HG03354 (cell line): ENCODE data around the gene TMEM245.
"Not testable (repeated sequence)": the region's sequence is repeated elsewhere in the genome, so short reads cannot be mapped to it uniquely, and the experiment has no call there.

Experiments used
- ATAC-seq: cut with Tn5 transposase; IDR thresholded peaks from one replicate; pipeline ENCODE4 v1.9.1; 2021; ENCODE audit warnings: mild to moderate bottlenecking; ENCODE audit not compliant: unreplicated experiment, poor library complexity, severe bottlenecking

Gene TMEM245

DNA sequence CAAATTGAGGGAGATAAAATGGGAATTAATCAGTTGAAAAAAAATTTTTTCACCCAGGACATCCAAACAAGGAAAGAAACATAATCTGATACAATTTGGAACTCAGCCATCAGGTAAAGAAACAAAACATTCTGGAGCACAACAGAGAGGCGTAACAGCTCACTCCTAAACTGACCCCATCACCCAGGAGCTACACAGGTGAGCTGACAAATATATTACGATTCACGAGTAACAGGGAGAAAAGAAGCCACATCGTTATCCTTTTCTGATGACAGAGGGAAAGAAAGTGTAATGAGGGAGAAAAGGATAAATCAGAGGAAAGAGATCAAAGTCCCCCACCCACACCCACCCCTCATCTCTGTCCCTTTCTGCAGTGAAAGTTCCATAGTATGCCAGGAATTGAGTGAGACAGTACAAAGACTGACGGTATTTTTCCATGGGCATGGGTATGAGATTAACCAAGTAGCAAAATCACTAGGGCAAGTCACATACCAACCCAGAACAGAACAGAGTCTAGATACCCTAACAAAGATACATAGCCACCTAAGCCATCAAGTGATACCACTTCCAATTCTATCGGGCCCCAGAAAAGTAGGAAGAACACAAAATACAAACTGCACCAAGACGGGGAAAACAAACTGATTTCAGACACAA is 45.4 kb downstream of the TMEM245 start:
- ATAC-seq = no peak

DNA sequence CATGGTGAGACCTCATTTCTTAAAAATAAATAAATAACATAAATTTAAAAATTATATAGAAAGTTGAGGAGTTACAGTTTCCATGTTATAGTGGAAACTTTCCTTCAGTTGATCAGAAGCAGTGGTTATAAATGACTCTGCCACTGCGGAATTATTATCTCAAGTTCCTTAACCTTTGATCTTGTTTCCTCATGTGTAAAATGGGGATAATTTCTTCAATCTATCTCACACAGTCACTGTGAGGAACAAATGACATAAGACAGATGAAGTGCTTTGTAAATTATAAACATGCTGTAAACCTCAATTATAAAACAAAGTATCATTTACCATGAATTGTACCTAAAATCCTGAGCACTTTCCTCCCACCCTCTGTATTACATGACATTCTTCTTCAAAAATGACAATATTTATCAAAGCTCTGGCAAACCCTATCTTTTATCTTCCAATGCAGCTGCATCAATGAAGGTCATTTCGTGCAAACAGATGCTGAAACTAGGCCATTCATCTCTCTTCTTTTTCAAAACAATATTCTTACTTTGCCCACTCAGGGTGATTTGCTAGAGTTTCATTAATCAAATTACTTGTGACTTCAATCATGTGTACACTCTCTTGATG is 46.8 kb downstream of the TMEM245 start:
- no peak for ATAC-seq

DNA sequence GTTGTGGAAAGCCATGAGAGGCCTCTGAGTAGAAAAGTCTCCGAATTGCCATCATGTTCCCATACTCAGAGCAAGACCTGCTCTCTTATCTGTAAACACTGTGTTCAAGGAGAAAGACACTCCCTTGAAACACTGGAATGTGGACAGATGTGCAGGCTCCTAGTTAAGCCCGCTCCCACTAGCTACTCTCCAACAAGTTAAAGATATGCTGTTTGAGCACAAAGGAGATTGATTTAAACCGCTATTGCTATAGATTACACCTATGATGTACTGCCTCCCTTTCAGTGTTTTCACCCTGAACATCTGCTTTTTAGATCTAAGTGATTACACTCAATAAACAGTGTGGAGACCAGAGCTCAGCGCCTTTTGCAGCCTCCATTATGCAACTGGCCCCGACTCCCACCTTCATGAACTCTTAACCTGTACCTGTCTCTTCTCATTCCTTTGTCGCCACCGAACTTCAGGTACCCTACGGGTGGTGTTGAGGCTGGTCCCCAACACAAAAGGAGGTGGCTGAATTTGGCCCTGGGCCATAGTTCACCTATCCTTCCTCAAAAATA is 47.5 kb downstream of the TMEM245 start:
- no peak for ATAC-seq

DNA sequence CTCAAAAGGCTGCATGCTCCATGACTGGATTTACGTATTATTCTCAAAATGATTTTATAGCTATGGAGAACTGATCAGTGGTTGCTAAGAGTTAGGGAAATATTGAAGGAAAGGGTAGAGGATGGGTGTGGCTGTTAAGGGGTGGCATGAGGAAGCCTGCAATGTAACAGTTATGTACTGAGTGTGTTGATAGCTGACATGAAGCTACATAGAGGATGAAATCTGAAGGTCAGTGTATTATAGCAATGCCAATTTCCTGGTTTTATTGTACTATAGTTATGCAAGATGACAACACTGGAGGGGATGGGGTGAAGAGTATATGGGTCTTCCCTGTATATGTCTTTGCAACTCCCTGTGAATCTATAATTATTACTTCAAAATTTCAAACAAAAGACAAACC is 51.0 kb downstream of the TMEM245 start:
- no peak for ATAC-seq

DNA sequence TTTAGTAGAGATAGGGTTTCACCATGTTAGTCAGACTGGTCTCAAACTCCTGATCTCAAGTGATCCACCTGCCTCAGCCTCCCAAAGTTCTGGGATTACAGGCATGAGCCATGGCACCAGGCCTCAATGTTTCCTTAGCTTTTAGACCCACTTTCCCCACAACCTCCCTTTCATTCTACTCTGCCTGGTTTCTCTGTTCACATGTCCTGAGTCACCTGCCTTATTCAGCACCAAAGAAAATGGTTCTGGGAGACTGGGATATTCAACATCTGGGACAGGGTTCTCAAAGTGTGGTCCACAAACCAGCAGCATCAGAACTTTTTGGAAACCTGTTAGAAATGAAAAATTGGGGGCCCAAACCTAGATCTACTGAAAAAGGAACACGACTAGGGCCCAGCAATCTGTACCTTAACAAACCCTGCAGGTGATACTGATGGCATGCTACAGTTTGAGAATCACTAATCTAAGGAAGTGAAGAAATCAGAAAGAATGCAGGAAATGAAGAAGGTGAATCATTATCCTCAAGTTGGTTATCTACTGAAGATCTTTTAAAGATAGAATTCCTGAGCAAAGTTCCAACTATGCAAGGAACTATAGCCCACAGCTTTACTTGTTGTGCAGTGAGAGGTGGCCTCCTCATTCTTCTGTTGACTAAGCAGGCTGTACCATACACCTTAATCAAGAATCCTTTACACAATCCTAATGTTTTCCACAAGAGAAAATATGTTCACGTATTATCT is 54.6 kb downstream of the TMEM245 start:
- ATAC-seq = no peak

DNA sequence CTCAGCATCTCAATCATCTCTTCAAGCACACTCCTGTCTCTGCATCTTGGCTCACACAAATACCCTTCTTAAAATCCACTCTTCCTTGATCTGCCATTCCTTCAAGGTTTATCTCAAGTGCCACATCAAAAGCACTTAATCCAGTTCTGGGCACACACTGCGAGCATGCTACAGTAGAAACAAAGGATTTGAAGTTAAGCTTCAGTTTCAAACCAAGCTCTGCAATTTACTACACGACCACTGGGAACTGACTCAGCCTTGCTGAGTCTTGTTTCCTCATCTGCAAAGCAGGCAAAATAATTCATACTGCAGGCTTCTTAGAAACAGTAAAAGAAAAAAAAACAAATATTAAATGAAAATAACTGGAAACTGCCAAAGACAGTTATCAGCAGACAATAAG is 56.0 kb downstream of the TMEM245 start:
- ATAC-seq = no peak

DNA sequence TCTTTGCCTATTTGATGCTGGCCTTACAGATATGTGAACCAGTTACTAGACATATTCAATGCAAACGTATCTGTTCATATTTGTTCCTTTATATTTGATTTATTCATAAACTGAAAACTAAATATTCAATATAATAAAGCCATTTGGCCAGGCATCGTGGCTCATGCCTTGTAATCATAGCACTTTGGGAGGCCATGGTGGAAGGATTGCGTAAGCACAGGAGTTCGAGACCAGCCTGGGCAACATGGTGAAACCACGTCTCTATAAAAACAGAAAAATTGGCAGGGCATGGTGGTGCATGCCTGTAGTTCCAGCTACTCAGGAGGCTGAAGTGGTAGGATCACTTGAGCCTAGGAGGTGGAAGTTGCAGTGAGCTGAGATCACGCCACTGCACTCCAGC is 57.2 kb downstream of the TMEM245 start:
- ATAC-seq = no peak

DNA sequence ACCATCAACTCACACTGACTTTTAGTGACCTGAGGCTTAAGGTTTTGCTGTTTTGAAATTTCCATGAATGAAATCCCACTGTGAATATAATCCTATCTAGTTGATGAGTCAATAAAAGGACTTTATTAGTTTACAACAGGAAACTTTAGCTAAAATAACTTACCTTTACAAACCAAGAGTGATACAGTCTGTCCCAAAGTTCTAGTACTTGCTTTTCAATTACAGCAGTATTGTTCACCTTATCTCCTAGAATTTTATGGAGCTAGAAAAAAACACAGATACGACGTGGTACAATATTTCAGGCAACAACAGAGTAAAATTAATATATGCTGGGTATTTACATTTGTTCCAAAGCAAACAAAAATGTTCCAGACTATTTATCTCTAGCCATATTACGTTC is 59.6 kb downstream of the TMEM245 start:
- no peak for ATAC-seq

DNA sequence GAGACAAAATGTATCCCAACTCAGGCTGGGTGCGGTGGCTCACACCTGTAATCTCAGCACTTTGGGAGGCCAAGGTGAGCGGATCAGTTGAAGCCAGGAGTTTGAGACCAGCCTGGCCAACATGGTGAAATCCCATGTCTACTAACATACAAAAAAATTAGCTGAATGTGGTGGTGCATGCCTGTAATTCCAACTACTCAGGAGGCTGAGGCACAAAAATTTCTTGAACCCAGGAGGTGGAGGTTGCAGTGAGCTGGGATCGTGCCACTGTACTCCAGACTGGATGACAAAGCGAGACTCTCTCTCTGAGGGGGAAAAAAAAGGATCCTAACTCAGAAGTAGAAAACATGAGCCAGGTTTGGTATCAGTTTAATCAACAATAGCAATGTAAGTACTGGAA is 66.6 kb downstream of the TMEM245 start:
- not testable (repeated sequence) for ATAC-seq

DNA sequence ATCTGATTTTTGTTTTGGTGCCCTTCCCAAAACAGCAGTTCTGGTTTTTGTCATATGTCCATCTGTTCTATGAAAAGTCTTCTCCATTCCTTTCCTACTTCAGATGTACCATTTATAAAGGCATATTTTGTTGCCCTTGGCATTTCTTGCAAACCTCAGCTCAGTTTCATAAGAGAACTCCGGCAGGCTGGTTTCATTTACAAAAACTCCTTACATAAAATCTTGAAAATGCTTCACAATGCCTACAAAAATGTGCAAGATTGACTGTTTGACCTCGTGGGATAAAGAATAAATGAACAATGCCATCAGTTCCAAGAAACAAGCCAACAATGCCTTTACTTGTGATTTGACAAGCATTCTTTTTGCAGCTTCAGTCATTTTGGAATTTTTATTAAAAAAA is 67.3 kb downstream of the TMEM245 start:
- ATAC-seq = no peak

DNA sequence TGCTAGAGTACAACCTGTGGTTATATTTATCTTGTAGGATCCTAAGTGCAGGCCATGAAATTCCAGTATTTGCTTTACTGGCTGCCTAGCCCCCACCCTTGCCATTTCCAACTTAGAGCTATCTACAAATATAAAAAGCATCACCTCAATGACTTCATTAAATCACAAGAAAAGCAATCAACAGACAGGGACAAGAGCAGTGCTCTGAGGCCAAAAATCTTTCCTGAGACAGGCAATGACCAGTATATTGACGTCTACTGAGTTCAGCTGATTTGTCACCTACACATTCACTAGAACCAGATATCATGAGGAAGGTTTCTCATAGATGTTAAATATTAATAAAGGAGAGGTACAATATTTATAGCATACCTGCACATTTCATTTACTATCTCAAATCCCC is 68.0 kb downstream of the TMEM245 start:
- no peak for ATAC-seq

DNA sequence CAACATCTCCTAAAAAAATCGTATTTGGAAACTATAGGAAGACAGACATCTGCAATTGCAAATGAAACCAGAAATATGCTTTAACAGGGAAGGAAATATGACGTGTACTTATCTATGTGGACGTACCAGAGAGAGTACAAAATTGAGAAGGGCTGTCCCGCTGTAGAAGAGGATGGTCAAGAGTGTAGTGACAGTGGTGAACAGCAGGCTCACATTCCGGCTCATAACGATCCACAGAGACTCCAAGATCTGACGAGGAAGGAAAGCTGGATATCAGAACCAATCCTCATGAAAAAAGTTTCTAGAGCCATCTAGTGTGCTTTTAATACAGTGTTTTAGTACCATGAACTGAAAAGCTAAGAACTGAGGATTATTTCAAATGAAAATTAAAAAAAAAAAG is 69.3 kb downstream of the TMEM245 start:
- no peak for ATAC-seq

DNA sequence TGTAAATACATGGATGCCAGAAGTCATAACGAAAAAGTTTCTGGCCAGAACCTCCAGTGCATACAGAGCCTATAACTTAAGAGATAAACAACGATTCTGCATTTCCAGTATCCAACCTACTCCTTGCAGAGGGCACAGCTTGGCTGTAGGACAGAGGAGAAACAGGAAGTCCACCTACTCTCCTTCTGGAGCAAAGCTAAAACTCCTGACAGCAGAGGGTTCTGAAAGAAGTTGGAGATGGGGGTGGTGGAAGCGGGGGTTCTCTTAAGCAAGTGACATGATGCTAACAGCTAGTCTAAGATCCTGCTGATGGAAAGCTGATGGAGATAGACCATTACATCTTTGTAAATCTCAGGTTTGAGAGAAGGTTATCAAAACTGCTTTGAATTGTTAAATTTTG is 70.9 kb downstream of the TMEM245 start:
- no peak for ATAC-seq

DNA sequence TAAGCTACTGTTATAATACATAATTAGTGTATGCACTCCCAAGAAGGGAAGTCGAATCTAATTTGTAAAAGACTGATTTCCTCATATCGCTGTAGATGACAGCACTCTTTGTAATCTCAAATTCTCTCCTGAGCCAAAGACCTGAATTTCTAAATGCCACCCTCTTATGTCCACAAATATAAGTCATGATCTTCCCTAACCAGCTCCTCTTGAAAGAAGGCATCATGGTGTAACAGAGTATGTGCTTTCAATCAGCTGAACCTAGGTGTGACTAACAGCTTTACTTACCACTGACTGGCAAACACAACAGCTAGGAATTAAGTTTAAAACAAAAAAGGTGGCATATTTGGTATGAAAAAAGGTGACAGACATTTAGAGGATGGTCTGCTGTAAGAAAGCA is 72.5 kb downstream of the TMEM245 start:
- no peak for ATAC-seq

DNA sequence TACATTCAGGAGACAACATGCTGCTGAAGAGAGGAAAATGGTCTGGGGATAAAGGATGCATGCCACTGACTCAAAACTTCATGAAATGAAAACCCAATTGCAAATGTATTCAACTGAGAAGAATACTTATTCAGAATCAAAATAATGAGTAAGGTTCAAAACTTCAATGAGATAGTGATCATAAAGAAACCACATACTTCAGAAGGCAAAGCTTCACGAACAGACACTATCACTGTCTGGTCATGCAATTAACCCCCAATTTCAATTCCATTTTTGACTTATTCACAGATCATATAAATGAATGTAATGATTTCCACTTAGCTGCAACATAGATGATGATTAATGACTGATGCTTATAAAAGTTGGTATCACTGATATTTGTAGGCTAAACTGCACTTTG is 73.4 kb downstream of the TMEM245 start:
- no peak for ATAC-seq

DNA sequence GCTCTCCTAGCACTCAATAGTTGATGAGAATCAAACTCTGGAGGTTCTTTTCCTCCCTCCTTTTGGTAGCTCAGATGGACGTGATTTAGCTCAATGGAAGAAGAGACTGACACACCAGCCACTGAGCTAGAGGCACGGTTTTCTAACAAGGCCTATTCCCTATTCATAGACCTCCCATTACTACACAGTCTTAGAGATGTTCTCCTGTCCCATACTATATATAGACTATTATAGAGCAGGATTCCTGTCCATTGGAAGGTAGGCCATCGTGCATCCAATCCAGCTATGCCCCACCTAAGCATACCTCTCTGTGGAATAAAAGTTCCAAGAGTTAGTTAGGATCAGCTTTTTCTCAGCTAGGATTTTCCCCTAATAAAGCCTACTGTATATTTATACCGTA is 76.2 kb downstream of the TMEM245 start:
- ATAC-seq = no peak

DNA sequence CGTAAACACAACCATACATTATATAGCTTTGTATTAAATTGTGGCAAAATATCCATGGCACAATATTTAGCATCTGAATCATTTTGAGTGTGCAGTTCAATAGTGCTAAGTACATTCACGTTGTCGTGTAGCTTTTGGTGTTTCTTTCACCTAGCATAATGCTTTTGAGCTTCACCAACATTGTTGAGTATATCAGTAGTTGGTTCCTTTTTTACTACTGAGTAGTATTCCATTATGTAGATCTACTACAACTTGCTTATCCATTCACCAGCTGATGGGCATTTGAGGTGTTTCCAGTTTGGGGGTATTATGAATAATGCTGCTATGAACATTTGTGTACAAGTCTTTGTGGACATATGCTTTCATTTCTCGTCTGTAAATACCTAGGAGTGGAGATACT is 79.2 kb downstream of the TMEM245 start:
- ATAC-seq = no peak

DNA sequence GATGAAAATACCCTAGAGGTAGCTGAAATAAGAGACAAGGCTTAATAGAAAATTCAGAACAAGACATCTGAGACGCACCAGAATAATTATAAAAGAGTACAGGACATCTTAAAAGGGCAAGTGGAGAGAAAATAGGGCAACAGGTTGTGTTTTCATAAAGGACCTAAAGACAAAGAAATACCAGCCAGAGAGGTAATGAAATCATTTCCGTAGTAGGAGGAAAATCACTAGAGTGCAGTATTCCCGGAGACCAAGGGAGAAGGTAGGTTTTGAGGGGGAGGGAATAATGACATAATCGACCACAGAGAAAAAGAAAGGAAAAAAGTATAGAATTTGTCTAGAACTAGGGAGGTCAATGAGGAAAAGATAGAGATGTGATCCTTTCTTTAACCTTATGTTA is 80.2 kb downstream of the TMEM245 start:
- no peak for ATAC-seq

DNA sequence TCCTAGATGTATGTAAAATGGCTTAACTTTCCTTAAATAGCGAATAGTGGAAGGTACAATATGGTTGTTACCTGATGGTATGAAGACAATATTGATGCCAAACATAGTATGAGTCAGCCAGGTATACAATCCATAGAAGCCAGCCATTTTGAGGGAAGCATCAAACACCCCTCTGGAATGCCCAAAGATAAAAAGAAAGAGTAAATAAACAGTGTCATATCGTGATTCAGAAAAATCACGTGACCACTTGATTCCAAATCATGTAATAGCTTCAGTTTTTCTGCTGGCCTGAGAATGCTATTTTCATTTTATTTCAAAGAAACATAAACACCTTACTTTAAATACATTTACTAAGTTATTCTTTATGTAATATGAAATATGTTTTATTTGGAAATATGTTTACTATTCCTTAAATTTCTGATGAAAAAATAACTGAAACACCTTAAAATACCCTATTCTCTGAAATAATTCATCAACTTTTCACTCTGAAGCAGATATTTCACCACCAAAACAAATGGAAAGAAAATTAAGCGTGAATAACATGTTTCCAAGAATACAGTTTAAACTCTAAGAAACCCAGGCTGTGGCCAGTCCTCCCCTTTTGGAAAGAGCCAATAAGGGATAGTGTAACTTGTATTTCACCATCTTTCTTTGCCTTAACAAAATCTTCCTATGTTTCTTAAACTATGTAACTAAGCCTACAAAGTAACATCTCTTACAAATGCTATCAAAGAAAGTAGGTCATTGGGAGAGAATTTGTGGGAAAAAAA is 81.6 kb downstream of the TMEM245 start:
- ATAC-seq = no peak
